Measurements from ENCODE around the gene CCDC201.

- no peak for TF ChIP-seq POLR2A (IDR thresholded peaks at IDR 0.05; ENCODE audit: low read depth, low read length)
- TF ChIP-seq, protein P1, sequence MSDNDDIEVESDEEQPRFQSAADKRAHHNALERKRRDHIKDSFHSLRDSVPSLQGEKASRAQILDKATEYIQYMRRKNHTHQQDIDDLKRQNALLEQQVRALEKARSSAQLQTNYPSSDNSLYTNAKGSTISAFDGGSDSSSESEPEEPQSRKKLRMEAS (IDR thresholded peaks at IDR 0.05; ENCODE audit: insufficient read depth, insufficient read length): no peak
- no peak for TF ChIP-seq CTCF (IDR thresholded peaks at IDR 0.05; ENCODE audit: extremely low read depth in 1 of 2, insufficient read depth in 1 of 2, low read depth in 1 of 2, low read length in 2 of 2)
Measured at GRCh38 chr7:45891462-45892402, 18.9 kb upstream of the CCDC201 start.

Measured in endothelial cell of umbilical vein (primary cell).